Cardiac fibroblast (primary cell): ENCODE data around the gene MGMT.

Experiments
- DNase-seq, 2 donors: peaks; one replicate each; pipeline versions ENCODE4 v3.0.0 to v3.0.0-alpha.2; 2010; ENCODE audit warnings: low read depth in 2 of 2
- H3K4me3 ChIP-seq, 2 donors: replicated peaks in 1 of 2; 1 replicate in 1 of 2; 2 replicates in 1 of 2; pipeline ENCODE4 v1.5.1; 2011; ENCODE audit warnings: low read depth in 2 of 2, low read length in 2 of 2, mild to moderate bottlenecking in 2 of 2, moderate library complexity in 1 of 2
- CTCF ChIP-seq: IDR thresholded peaks from one replicate; pipeline ENCODE4 v1.5.1; 2011; ENCODE audit warnings: low read depth, mild to moderate bottlenecking, low read length, inconsistent platforms

MGMT gene

GRCh38 chr10:129792864-129793263, 325.8 kb downstream of the MGMT start:
- H3K4me3 ChIP-seq: no peak overlapping the region
- no peak for TF ChIP-seq CTCF
- DNase-seq: no peak

DNA sequence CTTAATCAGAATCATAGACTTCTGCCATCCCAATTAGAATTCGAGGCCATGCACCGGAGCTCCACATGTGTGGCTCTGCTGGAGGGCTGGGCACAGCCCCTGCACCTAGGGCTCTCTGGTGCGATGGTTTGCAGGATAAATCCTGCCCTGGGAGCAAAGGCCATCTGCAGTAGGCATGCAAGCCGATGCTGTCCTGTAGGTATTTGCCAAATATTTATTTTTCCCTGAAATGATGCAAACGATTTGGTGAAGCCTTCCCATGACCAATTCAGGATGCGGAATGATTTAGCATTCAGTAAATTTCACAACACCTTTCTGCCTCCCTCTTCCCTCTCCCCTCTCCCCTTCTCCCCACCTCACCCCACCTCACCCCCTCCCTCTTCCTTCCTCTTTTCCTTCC, 326.4 kb downstream of the MGMT start:
- DNase-seq: no peak
- H3K4me3 ChIP-seq: no peak overlapping the region
- TF ChIP-seq CTCF: no peak

GRCh38 chr10:129793996-129794395, 327.0 kb downstream of the MGMT start:
- DNase-seq: no peak
- no peak overlapping the region for H3K4me3 ChIP-seq
- TF ChIP-seq CTCF: no peak

GRCh38 chr10:129796710-129797420, 329.8 kb downstream of the MGMT start:
- DNase-seq: no peak
- no peak for TF ChIP-seq CTCF
- H3K4me3 ChIP-seq: no peak overlapping the region

DNA sequence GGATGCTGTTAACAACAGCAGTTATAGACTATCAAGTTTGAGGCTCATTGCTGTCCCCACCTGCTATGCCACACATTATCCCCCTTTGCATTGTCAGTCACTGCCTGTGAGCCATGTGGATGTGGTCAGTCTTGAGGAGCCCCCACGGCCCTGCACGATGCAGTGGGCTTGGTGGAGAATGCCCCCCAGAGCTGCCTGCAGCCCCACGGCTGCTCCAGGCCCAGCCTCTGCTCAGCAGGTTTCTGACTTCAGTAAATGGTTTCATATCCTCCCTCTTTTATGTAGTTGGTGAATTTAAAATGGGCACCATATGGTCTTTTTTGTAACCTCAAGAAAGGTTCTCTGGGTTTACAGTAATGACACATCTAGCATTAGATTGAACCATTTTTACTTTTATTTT, 332.9 kb downstream of the MGMT start:
- DNase-seq: no peak
- H3K4me3 ChIP-seq: no peak overlapping the region
- no peak for TF ChIP-seq CTCF

GRCh38 chr10:129800796-129801340, 333.8 kb downstream of the MGMT start:
- no peak overlapping the region for H3K4me3 ChIP-seq
- DNase-seq: no peak
- TF ChIP-seq CTCF: no peak

GRCh38 chr10:129807211-129807610, 340.2 kb downstream of the MGMT start:
- no peak overlapping the region for H3K4me3 ChIP-seq
- no peak for DNase-seq
- no peak for TF ChIP-seq CTCF
